Endothelial cell of umbilical vein (primary cell): ENCODE data around the gene RAD52. TPM values are rescaled to one million over a fixed set of nuclear protein-coding genes. Genes with fewer than 3 reads are reported as not detected.

Experiments used
- BruUV-seq: library from RNA; stranded (reverse); fragments of 400-500 nt; replicated peaks from 2 replicates; lab custom pipeline; 2021; lab: Mats Ljungman, UMichigan
- CTCF ChIA-PET: fragments of 300-600, 350-600 bp; sonication (Branson Sonifier 250); formaldehyde crosslinking; loops from one replicate; lab custom pipeline; 2021; ENCODE audit warnings: antibody characterized with exemption, inconsistent platforms; lab: Charles Lee
- POLR2A ChIA-PET: fragments of 300-600, 350-600 bp; sonication (Branson Sonifier 250); formaldehyde crosslinking; loops from one replicate; lab custom pipeline; 2021; ENCODE audit warnings: antibody characterized with exemption, inconsistent platforms; lab: Charles Lee
- DNase-seq: peaks from one replicate; pipeline ENCODE4 v3.0.0-alpha.2; 2011; ENCODE audit warnings: low read depth, low spot score
- FAIRE-seq: peaks from 2 replicates; lab custom pipeline; 2011; peaks lifted over from hg19 to GRCh38; lab: Jason Lieb, UNC
- H2AFZ ChIP-seq: 2 replicates; pipeline ENCODE4 v1.6.0; 2012; ENCODE audit warnings: low read depth, low read length, control low read depth, inconsistent platforms
- H3K27ac ChIP-seq: 2 replicates; pipeline ENCODE4 v1.5.1; 2011; ENCODE audit warnings: low read depth, mild to moderate bottlenecking, control low read depth, low read length, moderate library complexity; ENCODE audit not compliant: insufficient read depth
- H3K27me3 ChIP-seq, 2 experiments: 2 replicates each; pipeline versions ENCODE4 v1.6.0 to v1.6.1; 2011; ENCODE audit warnings: low read length in 2 of 2, mixed read lengths in 1 of 2; ENCODE audit not compliant: control insufficient read depth in 2 of 2, insufficient read depth in 2 of 2
- H3K36me3 ChIP-seq, 2 experiments: 2 replicates in 1 of 2; 3 replicates in 1 of 2; pipeline ENCODE4 v1.5.1; 2011; ENCODE audit warnings: low read length in 2 of 2, mild to moderate bottlenecking in 1 of 2, moderate library complexity in 1 of 2; ENCODE audit not compliant: control insufficient read depth in 2 of 2, insufficient read depth in 2 of 2; ENCODE audit errors: extremely low read depth in 1 of 2
- H3K4me1 ChIP-seq: 3 replicates; pipeline ENCODE4 v1.5.1; 2011; ENCODE audit warnings: mild to moderate bottlenecking, low read length; ENCODE audit not compliant: control insufficient read depth, insufficient read depth; ENCODE audit errors: extremely low read depth
- H3K4me2 ChIP-seq: 2 replicates; pipeline ENCODE4 v1.6.1; 2011; ENCODE audit warnings: low read length, control low read depth, mixed read lengths; ENCODE audit not compliant: insufficient read depth
- H3K4me3 ChIP-seq, 3 experiments: fragments of 200-600 bp in 1 of 3; sonication (generic), shearing (Covaris generic) in 1 of 3; replicated peaks in 1 of 3; 2 replicates each; pipeline ENCODE4 v1.5.1; 2011 to 2016; ENCODE audit warnings: control low read depth in 3 of 3, low read length in 3 of 3, mild to moderate bottlenecking in 2 of 3, inconsistent platforms in 1 of 3, low read depth in 1 of 3, moderate library complexity in 1 of 3; ENCODE audit not compliant: insufficient read depth in 1 of 3
- H3K79me2 ChIP-seq: 2 replicates; pipeline ENCODE4 v1.6.0; 2012; ENCODE audit warnings: low read length, inconsistent platforms; ENCODE audit not compliant: control insufficient read depth, insufficient read depth
- H3K9ac ChIP-seq: replicated peaks from 2 replicates; pipeline ENCODE3; 2011; ENCODE audit warnings: low read length, control low read depth; ENCODE audit not compliant: insufficient read depth; ENCODE audit errors: extremely low read depth
- H3K9me1 ChIP-seq: replicated peaks from 3 replicates; pipeline ENCODE4 v1.6.0; 2011; ENCODE audit warnings: mild to moderate bottlenecking, low read length; ENCODE audit not compliant: control insufficient read depth, insufficient read depth; ENCODE audit errors: extremely low read depth
- H3K9me3 ChIP-seq: replicated peaks from 2 replicates; pipeline ENCODE4 v1.5.1; 2012; ENCODE audit warnings: low read length, inconsistent platforms; ENCODE audit not compliant: control insufficient read depth, insufficient read depth
- H4K20me1 ChIP-seq: replicated peaks from 2 replicates; pipeline ENCODE3; 2011; ENCODE audit warnings: mild to moderate bottlenecking, low read length; ENCODE audit not compliant: control insufficient read depth, insufficient read depth; ENCODE audit errors: extremely low read depth
- EZH2 ChIP-seq: IDR thresholded peaks from 2 replicates; pipeline ENCODE4 v1.6.1; 2012; ENCODE audit warnings: borderline replicate concordance, low read depth, mild to moderate bottlenecking, moderate library complexity, low read length, inconsistent platforms; ENCODE audit not compliant: severe bottlenecking
- FOS ChIP-seq: IDR thresholded peaks from 2 replicates; pipeline ENCODE4 v1.6.1; 2011; ENCODE audit warnings: mild to moderate bottlenecking, low read length, moderate library complexity, borderline replicate concordance; ENCODE audit not compliant: insufficient read depth
- GATA2 ChIP-seq: IDR thresholded peaks from 2 replicates; pipeline ENCODE4 v1.7.0; 2011; ENCODE audit warnings: low read depth, mild to moderate bottlenecking, moderate library complexity, mixed read lengths, low read length; ENCODE audit not compliant: insufficient read length, insufficient read depth
- JUN ChIP-seq: IDR thresholded peaks from 2 replicates; pipeline ENCODE4 v1.6.1; 2011; ENCODE audit warnings: borderline replicate concordance, low read depth; ENCODE audit not compliant: insufficient read length, insufficient read depth
- MYC ChIP-seq: IDR thresholded peaks from one replicate; pipeline ENCODE4 v1.6.1; 2011; ENCODE audit warnings: mild to moderate bottlenecking, low read depth, low read length
- POLR2A ChIP-seq: IDR thresholded peaks from 2 replicates; pipeline ENCODE4 v1.6.1; 2012; ENCODE audit warnings: low read depth, mild to moderate bottlenecking, control low read depth, low read length
- POLR2AphosphoS5 ChIP-seq: IDR thresholded peaks from 2 replicates; pipeline ENCODE4 v1.6.1; 2012; ENCODE audit warnings: low read depth, mild to moderate bottlenecking, control low read depth, low read length, moderate library complexity; ENCODE audit not compliant: insufficient read depth
- dilution Hi-C: fragments of 300-500 bp; cut with MboI; formaldehyde crosslinking; loops from one replicate; pipeline ENCODE4 v1.15.0; 2019; ENCODE audit warnings: low sequenced_read_pairs; ENCODE audit not compliant: extremely low pct_ligation_motif_present
- intact Hi-C: fragments of 100-400 bp; cut with micrococcal nuclease; formaldehyde crosslinking; loops from one replicate; pipeline ENCODE4 v1.10.0; 2022
- polyA plus RNA-seq, 4 experiments: library from polyadenylated mRNA; depleted of rRNA in 3 of 4; stranded (reverse) in 3 of 4; unstranded in 1 of 4; fragments of >200 nt; gene quantifications; 2 replicates each; pipeline versions ENCODE4 v1.2.1 to v1.2.3, GENCODE V29; 2011 to 2012; ENCODE audit warnings: missing spikeins in 1 of 4
- total RNA-seq: library from RNA; stranded (reverse); gene quantifications from 2 replicates; pipeline ENCODE4 v1.2.3, GENCODE V29; 2021
- TF ChIP-seq, protein P1 (sequence below): IDR thresholded peaks from 2 replicates; pipeline ENCODE4 v1.6.1; 2011; ENCODE audit not compliant: insufficient read depth, insufficient read length
- TF ChIP-seq, protein P2 (sequence below), 2 donors: IDR thresholded peaks; 1 replicate in 1 of 2; 2 replicates in 1 of 2; pipeline ENCODE4 v1.5.1; 2011; ENCODE audit warnings: low read length in 2 of 2, mild to moderate bottlenecking in 2 of 2, moderate library complexity in 2 of 2, control low read depth in 1 of 2, inconsistent platforms in 1 of 2, low read depth in 1 of 2; ENCODE audit not compliant: insufficient read depth in 1 of 2; ENCODE audit errors: extremely low read depth in 1 of 2

The RAD52 gene
- total and polyA plus RNA-seq, 2 donors (not counting 3 experiments of a cell fraction or from before 2014, with no cell fraction given): 9.4 to 16.1 TPM

DNA sequence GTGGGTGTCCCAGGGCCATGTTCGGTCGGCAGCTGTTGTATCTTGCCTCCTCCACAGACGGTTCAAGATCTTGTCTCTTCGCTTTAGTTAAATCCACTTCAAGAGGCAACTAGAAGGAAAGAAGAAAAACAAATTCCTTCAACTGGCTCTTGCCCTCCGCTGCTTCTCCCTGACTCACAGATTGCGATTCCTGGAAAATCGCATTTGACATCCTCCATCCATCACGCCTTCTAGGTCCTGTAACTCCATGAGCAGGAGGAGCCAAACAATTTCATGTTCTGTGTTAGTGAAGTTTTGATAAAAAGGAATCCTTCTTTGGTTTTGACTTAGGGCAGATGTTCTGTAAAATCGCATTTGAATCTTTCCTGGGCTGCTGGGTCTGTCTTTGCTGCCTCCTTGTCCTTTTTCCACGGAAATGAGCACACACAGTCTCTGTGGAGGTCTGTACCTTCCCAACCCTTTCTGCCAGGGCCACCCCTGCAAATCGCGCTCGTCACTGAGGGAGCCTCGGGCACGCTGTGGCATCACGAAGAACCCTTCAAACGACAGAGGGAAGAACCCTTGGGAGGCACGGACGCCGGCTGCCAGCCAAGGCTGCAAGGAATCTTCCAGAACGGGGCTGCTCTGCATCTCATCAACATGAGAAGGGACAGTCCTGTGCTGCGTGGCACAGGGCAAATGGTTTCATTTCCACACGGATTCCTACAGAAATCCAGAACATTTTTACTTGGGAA lies 32.6 kb downstream of the RAD52 start:
- BruUV-seq: no TSS peak
- Histone ChIP-seq H3K9ac (no peak overlapping the region), H3K27ac (no peak overlapping the region), H3K36me3 (peaks cover 18 to 27% of the 10 kb centered on the region in 2 experiments), H3K4me3 (no peak overlapping the region), H2AFZ (no peak overlapping the region), H3K9me3 (no peaks in the 10 kb centered on the region), H3K4me2 (no peak overlapping the region), H4K20me1 (no peaks in the 10 kb centered on the region), H3K4me1 (peaks cover 16% of the 10 kb centered on the region), H3K27me3 (no peaks in the 10 kb centered on the region), H3K9me1 (no peaks in the 10 kb centered on the region), H3K79me2 (no peaks in the 10 kb centered on the region)
- no peak for DNase-seq
- FAIRE-seq: no peak
- ChIA-PET CTCF (interaction anchor here (2.4 kb wide), 1 partner anchor 176 kb away, joined by 10 read pairs; no protein-coding TSS in a partner anchor), POLR2A (no interaction called here)
- intact Hi-C loops: no loop called here
- TF ChIP-seq FOS: no peak
- TF ChIP-seq, protein P1, sequence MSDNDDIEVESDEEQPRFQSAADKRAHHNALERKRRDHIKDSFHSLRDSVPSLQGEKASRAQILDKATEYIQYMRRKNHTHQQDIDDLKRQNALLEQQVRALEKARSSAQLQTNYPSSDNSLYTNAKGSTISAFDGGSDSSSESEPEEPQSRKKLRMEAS: no peak
- TF ChIP-seq, protein P2, sequence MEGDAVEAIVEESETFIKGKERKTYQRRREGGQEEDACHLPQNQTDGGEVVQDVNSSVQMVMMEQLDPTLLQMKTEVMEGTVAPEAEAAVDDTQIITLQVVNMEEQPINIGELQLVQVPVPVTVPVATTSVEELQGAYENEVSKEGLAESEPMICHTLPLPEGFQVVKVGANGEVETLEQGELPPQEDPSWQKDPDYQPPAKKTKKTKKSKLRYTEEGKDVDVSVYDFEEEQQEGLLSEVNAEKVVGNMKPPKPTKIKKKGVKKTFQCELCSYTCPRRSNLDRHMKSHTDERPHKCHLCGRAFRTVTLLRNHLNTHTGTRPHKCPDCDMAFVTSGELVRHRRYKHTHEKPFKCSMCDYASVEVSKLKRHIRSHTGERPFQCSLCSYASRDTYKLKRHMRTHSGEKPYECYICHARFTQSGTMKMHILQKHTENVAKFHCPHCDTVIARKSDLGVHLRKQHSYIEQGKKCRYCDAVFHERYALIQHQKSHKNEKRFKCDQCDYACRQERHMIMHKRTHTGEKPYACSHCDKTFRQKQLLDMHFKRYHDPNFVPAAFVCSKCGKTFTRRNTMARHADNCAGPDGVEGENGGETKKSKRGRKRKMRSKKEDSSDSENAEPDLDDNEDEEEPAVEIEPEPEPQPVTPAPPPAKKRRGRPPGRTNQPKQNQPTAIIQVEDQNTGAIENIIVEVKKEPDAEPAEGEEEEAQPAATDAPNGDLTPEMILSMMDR (IDR thresholded peaks at IDR 0.05; ENCODE audit: extremely low read depth in 1 of 2, insufficient read depth in 1 of 2, low read depth in 1 of 2, low read length in 2 of 2): no peak
- no peak for TF ChIP-seq POLR2AphosphoS5
- no peak for TF ChIP-seq POLR2A
- TF ChIP-seq MYC: no peak
- no peak for TF ChIP-seq GATA2
- TF ChIP-seq JUN: no peak
- TF ChIP-seq EZH2: no peak
- dilution Hi-C loops: no loop called here
